Esophagus squamous epithelium (tissue), 5 donors: ENCODE results near the gene HES6. TPM values are rescaled to one million over a fixed set of nuclear protein-coding genes. Genes with fewer than 3 reads are reported as not detected.
A peak's percentile ranks its signal among the peaks of the same experiment; 100 is the strongest.

Experiments used
- DNase-seq: peaks from one replicate; lab custom pipeline; 2025; lab: John Stamatoyannopoulos, UW
- H3K27ac ChIP-seq, 4 donors: fragments of 200-600 bp; sonication (generic); one replicate each; pipeline ENCODE4 v1.5.1; 2016 to 2019; ENCODE audit warnings: mild to moderate bottlenecking in 1 of 4
- H3K27me3 ChIP-seq, 4 donors: fragments of 200-600 bp; sonication (generic); 1 replicate in 3 of 4; 2 replicates in 1 of 4; pipeline versions ENCODE4 v1.5.1 to v1.6.0; 2017 to 2021; ENCODE audit warnings: antibody characterized with exemption in 1 of 4
- H3K36me3 ChIP-seq, 3 donors: fragments of 200-600 bp; sonication (generic); one replicate each; pipeline ENCODE4 v1.5.1; 2016 to 2019
- H3K4me1 ChIP-seq, 3 donors: fragments of 200-600 bp; sonication (generic); one replicate each; pipeline ENCODE4 v1.5.1; 2017 to 2019
- H3K4me3 ChIP-seq, 4 donors: fragments of 200-600 bp; sonication (generic); 1 replicate in 3 of 4; 2 replicates in 1 of 4; pipeline ENCODE4 v1.5.1; 2016 to 2019; ENCODE audit warnings: mild to moderate bottlenecking in 2 of 4, moderate library complexity in 1 of 4
- H3K9me3 ChIP-seq, 3 donors: fragments of 200-600 bp; sonication (generic); one replicate each; pipeline ENCODE4 v1.5.1; 2016 to 2019
- CTCF ChIP-seq, 6 experiments: fragments of 450-650 bp in 4 of 6; fragments of 200-600 bp in 2 of 6; sonication (generic) in 2 of 6; IDR thresholded peaks; one replicate each; pipeline ENCODE4 v1.5.1; 2016 to 2019; ENCODE audit warnings: antibody characterized with exemption in 6 of 6, mild to moderate bottlenecking in 4 of 6, moderate library complexity in 4 of 6
- POLR2A ChIP-seq, 4 donors: fragments of 450-650 bp; IDR thresholded peaks; one replicate each; pipeline ENCODE4 v1.6.1; 2017; ENCODE audit warnings: antibody characterized with exemption in 4 of 4, mild to moderate bottlenecking in 4 of 4, moderate library complexity in 3 of 4
- WGBS, 2 donors: methylation state at CpG; one replicate each; pipeline ENCODE4 v1.1.5; 2018; 5-methylcytosine and 5-hydroxymethylcytosine counted together
- intact Hi-C: fragments of 100-400 bp; cut with DNase I; formaldehyde crosslinking; loops from one replicate; pipeline ENCODE4 v1.15.0; 2022
- total RNA-seq, 4 donors: library from RNA; depleted of rRNA; stranded (reverse); fragments of >200 nt; gene quantifications; one replicate each; pipeline ENCODE4 v1.1.0, GENCODE V29; 2016
- donor health status: DM: yes; HTN: yes; CAD: no.

The HES6 gene
- 1 to 10 TPM; 3.1 to 5.1 (median 4.2) TPM for total RNA-seq

- H3K4me3 ChIP-seq, result peak within 1 kb of the TSS; percentile 54 to 85 (median 74)
- intact Hi-C loops, result no loop called here
These were observed at the start of gene HES6 for GRCh38 chr2:238239863-238240756. Gene HES6 (minus strand): TSS chr2:238240038. CDS start chr2:238239905, 133 bp downstream.

GRCh38 chr2:238289574-238289973, 49.7 kb upstream of the HES6 start:
- no peaks in the 10 kb centered on the region for H3K27me3 ChIP-seq
- peak overlapping the region; percentile 80 to 97 (median 86) for H3K4me3 ChIP-seq
- intact Hi-C loops, result no loop called here
- no peak for DNase-seq
- no peaks in the 10 kb centered on the region for H3K36me3 ChIP-seq
- H3K27ac ChIP-seq, result peak overlapping the region; percentile 94 to 99 (median 98)
- no peak for TF ChIP-seq POLR2A (IDR thresholded peaks at IDR 0.05)
- no peak for TF ChIP-seq CTCF (IDR thresholded peaks at IDR 0.05)
- WGBS, 2 donors, result 11 to 28% methylated on average over 12 to 13 of the region's 13 CpGs
- no peaks in the 10 kb centered on the region for H3K9me3 ChIP-seq
- H3K4me1 ChIP-seq, result peaks cover 41 to 63% (median 45%) of the 10 kb centered on the region in 3 donors

More at GRCh38 chr2:238239863-238240756, at the start of gene HES6:
- Histone ChIP-seq H3K27ac (peak within 1 kb of the TSS in 3 of 4 donors; percentile 50 to 69 (median 53)), H3K9me3 (no peaks in the 10 kb centered on the region), H3K27me3 (peaks cover 0 to 56% (median 2%) of the 10 kb centered on the region in 4 donors), H3K36me3 (peaks cover 0 to 19% (median 1%) of the 10 kb centered on the region in 3 donors), H3K4me1 (peaks cover 20 to 42% (median 23%) of the 10 kb centered on the region in 3 donors)
- TF ChIP-seq POLR2A (IDR thresholded peaks at IDR 0.05) (peak in 3 of 4 donors; percentile 67 to 85 (median 76)), CTCF (IDR thresholded peaks at IDR 0.05) (peak in 1 of 6 experiments; percentile 21)
- 0 to 7% methylated on average over 3 to 20 of the region's 105 CpGs for WGBS, 2 donors
- peak; percentile 27 for DNase-seq

GRCh38 chr2:238288650-238289573, 49.1 kb upstream of the HES6 start:
- WGBS, 2 donors, result 0 to 2% methylated on average over 11 to 41 of the region's 108 CpGs
- peak overlapping the region; percentile 94 to 99 (median 98) for H3K27ac ChIP-seq
- intact Hi-C loops, result no loop called here

More at GRCh38 chr2:238288650-238289573, 49.1 kb upstream of the HES6 start:
- DNase-seq, result peak; percentile 93
- Histone ChIP-seq H3K4me1 (peaks cover 43 to 70% (median 49%) of the 10 kb centered on the region in 3 donors), H3K4me3 (peak overlapping the region; percentile 80 to 97 (median 86)), H3K27me3 (no peaks in the 10 kb centered on the region), H3K9me3 (no peaks in the 10 kb centered on the region), H3K36me3 (no peaks in the 10 kb centered on the region)
- TF ChIP-seq POLR2A (IDR thresholded peaks at IDR 0.05), result peak in 3 of 4 donors; percentile 69 to 89 (median 78)
- TF ChIP-seq CTCF (IDR thresholded peaks at IDR 0.05), result peak in 4 of 6 experiments; percentile 16 to 49 (median 34)
